Erythroblast (primary cell): ENCODE measurements around the gene NELL1.

Source experiments
- GATA1 ChIP-seq: IDR thresholded peaks from 2 replicates; pipeline ENCODE4 v1.6.1; 2011; ENCODE audit warnings: low read depth, mild to moderate bottlenecking, control low read depth, low read length, moderate library complexity
- POLR2A ChIP-seq: IDR thresholded peaks from 2 replicates; pipeline ENCODE4 v1.6.1; 2011; ENCODE audit warnings: mild to moderate bottlenecking, low read length

DNA sequence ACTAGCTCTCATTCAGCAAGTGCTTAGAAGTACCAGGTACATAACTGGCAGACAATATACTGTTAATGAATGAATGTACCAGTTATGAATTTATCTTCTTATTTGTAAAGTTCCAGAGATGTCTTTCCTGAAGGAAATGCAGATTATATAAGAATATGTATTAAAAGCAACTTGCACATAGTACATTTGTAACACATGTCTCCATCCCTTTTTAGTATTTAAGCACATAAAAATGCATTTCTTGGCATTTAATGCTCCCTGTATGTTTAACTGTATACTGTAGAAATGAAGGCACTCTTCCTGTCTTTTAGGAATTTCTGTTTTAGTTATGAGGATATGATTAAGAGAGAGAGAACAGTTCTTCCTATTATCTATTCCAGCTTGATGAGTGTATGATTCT lies 241.3 kb downstream of the NELL1 start:
- TF ChIP-seq POLR2A, result no peak
- no peak for TF ChIP-seq GATA1
